Measurements from ENCODE around the gene DNMT3A.

The DNMT3A gene

DNA sequence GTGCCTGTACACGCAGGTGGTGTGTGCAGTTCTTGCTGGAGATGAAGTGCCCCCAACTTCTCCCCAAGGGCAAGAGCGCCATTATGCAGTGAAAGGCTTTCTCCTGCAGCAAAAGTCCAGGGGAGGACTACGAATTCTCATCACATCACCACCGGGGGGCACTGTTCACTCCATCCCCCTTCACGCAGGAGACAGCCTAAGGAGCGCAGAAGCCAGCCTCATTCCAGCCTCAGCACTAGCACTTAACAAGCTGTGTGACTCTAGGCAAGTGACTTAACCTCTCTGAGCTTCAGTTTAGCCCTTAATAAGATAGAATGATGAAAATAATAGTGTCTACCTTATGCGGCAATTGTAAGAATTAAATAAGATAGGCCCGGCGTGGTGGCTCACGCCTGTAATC lies 32.3 kb downstream of the DNMT3A start:
- H3K27me3 ChIP-seq (ENCODE audit: control insufficient read depth in 1 of 2, insufficient read depth in 1 of 2, low read length in 2 of 2), result peaks cover 0 to 4% of the 10 kb centered on the region in 2 experiments
- no peak overlapping the region for H3K14ac ChIP-seq (ENCODE audit: low read length in 2 of 2)
- H2BK15ac ChIP-seq (ENCODE audit: low read depth, poor library complexity, severe bottlenecking), result no peak overlapping the region
- H3K4me1 ChIP-seq (ENCODE audit: control insufficient read depth, insufficient read depth, low read depth, low read length), result peaks cover 13% of the 10 kb centered on the region
- no peak overlapping the region for H3K18ac ChIP-seq (ENCODE audit: low read depth in 1 of 2, low read length in 2 of 2)
- H4K91ac ChIP-seq (ENCODE audit: low read length), result no peak overlapping the region
- 75% methylated on average over 10 of the region's 10 CpGs for WGBS
- no peak overlapping the region for H3K4ac ChIP-seq (ENCODE audit: low read depth in 1 of 2, low read length in 2 of 2)
- no peak overlapping the region for H4K8ac ChIP-seq (ENCODE audit: low read length)
- H3K4me2 ChIP-seq (ENCODE audit: low read length, poor library complexity, severe bottlenecking), result no peak overlapping the region
- H2BK120ac ChIP-seq (ENCODE audit: low read depth, low read length), result no peak overlapping the region
- H2BK12ac ChIP-seq (ENCODE audit: low read length in 2 of 2), result no peak overlapping the region
- no peak overlapping the region for H2BK5ac ChIP-seq (ENCODE audit: low read depth, low read length, poor library complexity, severe bottlenecking)
- no peak overlapping the region for H3K9ac ChIP-seq (ENCODE audit: low read length)
- H3K27ac ChIP-seq (ENCODE audit: low read length, poor library complexity, severe bottlenecking), result no peak overlapping the region
- no peak overlapping the region for H2AK5ac ChIP-seq (ENCODE audit: low read length, severe bottlenecking)
- peak; percentile 59 for DNase-seq
- peaks cover 21% of the 10 kb centered on the region for H3K79me1 ChIP-seq (replicated peaks; ENCODE audit: low read length, poor library complexity, severe bottlenecking)
- no peaks in the 10 kb centered on the region for H3K9me3 ChIP-seq (ENCODE audit: control insufficient read depth, low read length)
- no peak overlapping the region for H3K23ac ChIP-seq (ENCODE audit: low read length in 2 of 2)
- no peak overlapping the region for H2AFZ ChIP-seq (ENCODE audit: low read depth, low read length)
- no peak overlapping the region for H3K4me3 ChIP-seq (ENCODE audit: insufficient read depth in 1 of 2, low read depth in 1 of 2, low read length in 2 of 2)
- peaks cover 28 to 75% of the 10 kb centered on the region in 2 experiments for H3K36me3 ChIP-seq (ENCODE audit: control insufficient read depth in 1 of 2, insufficient read depth in 2 of 2, low read depth in 1 of 2, low read length in 2 of 2)

DNA sequence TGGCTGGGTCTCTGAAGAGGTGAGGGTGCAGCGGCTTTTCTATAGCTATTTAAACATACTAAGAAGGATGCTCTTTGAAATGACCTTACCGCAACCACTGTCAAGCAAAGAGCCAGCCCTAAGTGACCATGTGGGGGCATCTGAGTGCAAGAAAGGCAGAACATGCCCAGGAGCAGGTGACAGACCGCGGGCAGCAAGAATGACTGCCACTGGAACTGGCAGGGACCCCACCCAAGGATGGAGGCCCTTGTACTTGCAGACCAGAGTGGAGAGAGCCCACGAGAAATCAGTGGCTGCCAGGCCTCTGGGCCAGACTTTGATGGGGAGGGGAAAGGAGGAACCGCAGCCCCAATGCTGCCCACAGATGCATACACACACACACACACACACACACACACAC lies 33.1 kb downstream of the DNMT3A start:
- Histone ChIP-seq H2BK5ac (ENCODE audit: low read depth, low read length, poor library complexity, severe bottlenecking) (no peak overlapping the region), H3K4me1 (ENCODE audit: control insufficient read depth, insufficient read depth, low read depth, low read length) (peaks cover 13% of the 10 kb centered on the region), H4K8ac (ENCODE audit: low read length) (no peak overlapping the region), H3K18ac (ENCODE audit: low read depth in 1 of 2, low read length in 2 of 2) (no peak overlapping the region), H3K27ac (ENCODE audit: low read length, poor library complexity, severe bottlenecking) (no peak overlapping the region), H4K91ac (ENCODE audit: low read length) (no peak overlapping the region), H3K36me3 (ENCODE audit: control insufficient read depth in 1 of 2, insufficient read depth in 2 of 2, low read depth in 1 of 2, low read length in 2 of 2) (peaks cover 30 to 76% of the 10 kb centered on the region in 2 experiments), H3K14ac (ENCODE audit: low read length in 2 of 2) (no peak overlapping the region), H3K27me3 (ENCODE audit: control insufficient read depth in 1 of 2, insufficient read depth in 1 of 2, low read length in 2 of 2) (peaks cover 0 to 4% of the 10 kb centered on the region in 2 experiments), H3K4ac (ENCODE audit: low read depth in 1 of 2, low read length in 2 of 2) (no peak overlapping the region), H2BK15ac (ENCODE audit: low read depth, poor library complexity, severe bottlenecking) (no peak overlapping the region), H2AFZ (ENCODE audit: low read depth, low read length) (no peak overlapping the region), H2BK12ac (ENCODE audit: low read length in 2 of 2) (no peak overlapping the region), H2AK5ac (ENCODE audit: low read length, severe bottlenecking) (no peak overlapping the region), H3K79me1 (replicated peaks; ENCODE audit: low read length, poor library complexity, severe bottlenecking) (peaks cover 17% of the 10 kb centered on the region), H3K23ac (ENCODE audit: low read length in 2 of 2) (no peak overlapping the region), H3K9me3 (ENCODE audit: control insufficient read depth, low read length) (no peaks in the 10 kb centered on the region), H3K4me2 (ENCODE audit: low read length, poor library complexity, severe bottlenecking) (no peak overlapping the region), H3K4me3 (ENCODE audit: insufficient read depth in 1 of 2, low read depth in 1 of 2, low read length in 2 of 2) (no peak overlapping the region), H3K9ac (ENCODE audit: low read length) (no peak overlapping the region), H2BK120ac (ENCODE audit: low read depth, low read length) (no peak overlapping the region)
- 94% methylated on average over 3 of the region's 6 CpGs for WGBS
- DNase-seq, result no peak

DNA sequence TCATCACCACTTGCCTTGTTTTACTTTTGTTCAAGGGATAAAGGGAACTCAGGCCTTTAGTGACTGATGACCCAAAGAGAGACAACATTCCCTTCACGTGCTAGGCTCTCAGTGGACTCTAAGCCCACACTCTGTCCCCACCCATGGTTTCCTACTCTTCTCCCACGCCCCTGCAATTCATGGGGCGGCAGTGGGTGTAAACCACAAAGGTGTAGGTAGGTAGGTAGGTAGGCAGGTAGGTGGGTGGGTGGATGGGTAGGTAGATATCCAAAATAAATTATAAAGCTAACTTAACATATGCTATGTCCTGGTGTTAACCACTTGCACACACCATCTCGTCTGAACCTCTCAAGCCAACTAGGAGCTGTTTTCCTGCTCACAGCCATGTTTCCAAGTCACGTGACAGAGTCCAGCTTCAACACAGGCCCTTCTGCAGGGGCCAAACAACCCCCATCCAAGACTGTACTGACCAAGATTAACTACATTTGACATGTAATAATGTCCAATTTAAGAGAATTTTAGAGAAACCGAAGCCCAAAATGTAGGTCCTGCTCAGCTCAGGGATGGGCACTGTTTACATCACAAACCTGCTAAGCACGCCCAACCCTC lies 33.7 kb downstream of the DNMT3A start:
- H2AK5ac ChIP-seq (ENCODE audit: low read length, severe bottlenecking), result no peak overlapping the region
- H4K91ac ChIP-seq (ENCODE audit: low read length), result no peak overlapping the region

GRCh38 chr2:25306777-25307368 lies 34.9 kb downstream of the DNMT3A start:
- Histone ChIP-seq H3K4ac (ENCODE audit: low read depth in 1 of 2, low read length in 2 of 2) (no peak overlapping the region), H3K4me3 (ENCODE audit: insufficient read depth in 1 of 2, low read depth in 1 of 2, low read length in 2 of 2) (no peak overlapping the region), H3K4me1 (ENCODE audit: control insufficient read depth, insufficient read depth, low read depth, low read length) (peaks cover 19% of the 10 kb centered on the region), H2BK5ac (ENCODE audit: low read depth, low read length, poor library complexity, severe bottlenecking) (no peak overlapping the region), H2BK12ac (ENCODE audit: low read length in 2 of 2) (no peak overlapping the region), H4K91ac (ENCODE audit: low read length) (no peak overlapping the region), H2BK120ac (ENCODE audit: low read depth, low read length) (no peak overlapping the region), H3K4me2 (ENCODE audit: low read length, poor library complexity, severe bottlenecking) (no peak overlapping the region), H3K14ac (ENCODE audit: low read length in 2 of 2) (no peak overlapping the region), H3K18ac (ENCODE audit: low read depth in 1 of 2, low read length in 2 of 2) (no peak overlapping the region), H3K27ac (ENCODE audit: low read length, poor library complexity, severe bottlenecking) (no peak overlapping the region), H3K9ac (ENCODE audit: low read length) (no peak overlapping the region), H3K36me3 (ENCODE audit: control insufficient read depth in 1 of 2, insufficient read depth in 2 of 2, low read depth in 1 of 2, low read length in 2 of 2) (peaks cover 21 to 72% of the 10 kb centered on the region in 2 experiments), H2AK5ac (ENCODE audit: low read length, severe bottlenecking) (no peak overlapping the region), H3K23ac (ENCODE audit: low read length in 2 of 2) (no peak overlapping the region), H2BK15ac (ENCODE audit: low read depth, poor library complexity, severe bottlenecking) (no peak overlapping the region), H2AFZ (ENCODE audit: low read depth, low read length) (no peak overlapping the region), H3K9me3 (ENCODE audit: control insufficient read depth, low read length) (no peaks in the 10 kb centered on the region), H3K27me3 (ENCODE audit: control insufficient read depth in 1 of 2, insufficient read depth in 1 of 2, low read length in 2 of 2) (peaks cover 0 to 4% of the 10 kb centered on the region in 2 experiments), H3K79me1 (replicated peaks; ENCODE audit: low read length, poor library complexity, severe bottlenecking) (peaks cover 22% of the 10 kb centered on the region), H4K8ac (ENCODE audit: low read length) (no peak overlapping the region)
- DNase-seq, result no peak
- WGBS, result 89% methylated on average over 6 of the region's 6 CpGs

More for the DNA sequence above, 33.7 kb downstream of the DNMT3A start:
- H3K9ac ChIP-seq (ENCODE audit: low read length), result no peak overlapping the region
- no peak overlapping the region for H3K27ac ChIP-seq (ENCODE audit: low read length, poor library complexity, severe bottlenecking)
- no peak overlapping the region for H3K4ac ChIP-seq (ENCODE audit: low read depth in 1 of 2, low read length in 2 of 2)
- no peak overlapping the region for H2BK5ac ChIP-seq (ENCODE audit: low read depth, low read length, poor library complexity, severe bottlenecking)
- no peak overlapping the region for H2BK15ac ChIP-seq (ENCODE audit: low read depth, poor library complexity, severe bottlenecking)
- peaks cover 28 to 77% of the 10 kb centered on the region in 2 experiments for H3K36me3 ChIP-seq (ENCODE audit: control insufficient read depth in 1 of 2, insufficient read depth in 2 of 2, low read depth in 1 of 2, low read length in 2 of 2)
- no peak overlapping the region for H4K8ac ChIP-seq (ENCODE audit: low read length)
- DNase-seq, result no peak
- WGBS, result 89% methylated on average over 4 of the region's 7 CpGs
- H3K4me3 ChIP-seq (ENCODE audit: insufficient read depth in 1 of 2, low read depth in 1 of 2, low read length in 2 of 2), result no peak overlapping the region
- peaks cover 22% of the 10 kb centered on the region for H3K79me1 ChIP-seq (replicated peaks; ENCODE audit: low read length, poor library complexity, severe bottlenecking)
- H3K9me3 ChIP-seq (ENCODE audit: control insufficient read depth, low read length), result no peaks in the 10 kb centered on the region
- H2BK12ac ChIP-seq (ENCODE audit: low read length in 2 of 2), result no peak overlapping the region
- H3K4me2 ChIP-seq (ENCODE audit: low read length, poor library complexity, severe bottlenecking), result no peak overlapping the region
- peaks cover 0 to 4% of the 10 kb centered on the region in 2 experiments for H3K27me3 ChIP-seq (ENCODE audit: control insufficient read depth in 1 of 2, insufficient read depth in 1 of 2, low read length in 2 of 2)
- no peak overlapping the region for H2BK120ac ChIP-seq (ENCODE audit: low read depth, low read length)
- H3K18ac ChIP-seq (ENCODE audit: low read depth in 1 of 2, low read length in 2 of 2), result no peak overlapping the region
- no peak overlapping the region for H3K23ac ChIP-seq (ENCODE audit: low read length in 2 of 2)
- no peak overlapping the region for H3K14ac ChIP-seq (ENCODE audit: low read length in 2 of 2)
- H3K4me1 ChIP-seq (ENCODE audit: control insufficient read depth, insufficient read depth, low read depth, low read length), result peaks cover 15% of the 10 kb centered on the region
- no peak overlapping the region for H2AFZ ChIP-seq (ENCODE audit: low read depth, low read length)
